HG03342 (cell line): ENCODE results near the gene SPRYD3.

Experiments used
- ATAC-seq: cut with Tn5 transposase; IDR thresholded peaks from one replicate; pipeline ENCODE4 v1.9.1; 2021; ENCODE audit warnings: mild to moderate bottlenecking, moderate library complexity; ENCODE audit not compliant: unreplicated experiment

SPRYD3 gene

GRCh38 chr12:53052419-53053217 lies 26.6 kb downstream of the SPRYD3 start:
- ATAC-seq = no peak

GRCh38 chr12:53051881-53052412 lies 27.2 kb downstream of the SPRYD3 start:
- no peak for ATAC-seq

- ATAC-seq = no peak
Observed at GRCh38 chr12:53051058-53051880, 27.9 kb downstream of the SPRYD3 start.

- no peak for ATAC-seq
Observed at GRCh38 chr12:53050426-53051057, 28.6 kb downstream of the SPRYD3 start.

- ATAC-seq = no peak
Observed at GRCh38 chr12:53049571-53050318, 29.4 kb downstream of the SPRYD3 start, which contains the start of gene TNS2. Gene TNS2 (plus strand): TSS chr12:53050065. CDS start chr12:53050186, 121 bp downstream.

GRCh38 chr12:53048780-53049401 lies 30.3 kb downstream of the SPRYD3 start:
- ATAC-seq = no peak

DNA sequence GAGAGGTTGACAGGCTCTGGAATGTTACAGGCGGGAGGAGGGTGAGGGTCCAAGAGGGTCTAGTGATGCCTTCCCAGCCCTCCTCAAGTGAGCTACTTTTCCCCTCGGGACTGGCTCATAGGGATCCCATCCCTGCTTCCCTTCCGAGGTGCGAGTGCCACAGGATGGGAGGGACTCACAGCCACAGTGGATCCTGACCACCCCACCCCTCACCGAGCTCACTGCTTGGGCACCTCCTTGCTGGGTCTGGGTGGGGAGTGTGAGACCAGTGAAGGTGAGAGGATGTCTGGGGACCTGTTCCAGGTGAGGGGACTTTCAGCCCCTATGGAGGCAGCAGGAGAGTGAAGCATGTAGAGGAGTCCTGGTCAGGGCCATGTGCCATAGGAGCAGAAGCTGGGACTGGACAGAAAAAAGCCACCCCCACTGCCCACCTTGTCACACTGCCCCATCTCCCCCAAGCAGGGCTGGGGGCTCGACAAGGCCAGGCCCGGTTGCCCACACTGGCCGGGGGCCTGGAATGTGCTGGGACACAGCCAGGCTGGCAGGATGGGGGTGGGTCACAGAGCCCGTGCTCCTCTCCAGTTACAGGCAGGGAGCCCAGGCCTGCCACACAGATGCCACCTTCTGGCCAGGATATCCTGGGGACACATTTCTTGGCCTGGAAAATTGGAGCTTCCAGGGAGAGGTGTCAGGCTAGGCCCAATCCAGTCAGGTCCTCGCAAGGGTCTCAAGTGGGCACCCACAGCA lies 31.0 kb downstream of the SPRYD3 start:
- ATAC-seq = no peak

DNA sequence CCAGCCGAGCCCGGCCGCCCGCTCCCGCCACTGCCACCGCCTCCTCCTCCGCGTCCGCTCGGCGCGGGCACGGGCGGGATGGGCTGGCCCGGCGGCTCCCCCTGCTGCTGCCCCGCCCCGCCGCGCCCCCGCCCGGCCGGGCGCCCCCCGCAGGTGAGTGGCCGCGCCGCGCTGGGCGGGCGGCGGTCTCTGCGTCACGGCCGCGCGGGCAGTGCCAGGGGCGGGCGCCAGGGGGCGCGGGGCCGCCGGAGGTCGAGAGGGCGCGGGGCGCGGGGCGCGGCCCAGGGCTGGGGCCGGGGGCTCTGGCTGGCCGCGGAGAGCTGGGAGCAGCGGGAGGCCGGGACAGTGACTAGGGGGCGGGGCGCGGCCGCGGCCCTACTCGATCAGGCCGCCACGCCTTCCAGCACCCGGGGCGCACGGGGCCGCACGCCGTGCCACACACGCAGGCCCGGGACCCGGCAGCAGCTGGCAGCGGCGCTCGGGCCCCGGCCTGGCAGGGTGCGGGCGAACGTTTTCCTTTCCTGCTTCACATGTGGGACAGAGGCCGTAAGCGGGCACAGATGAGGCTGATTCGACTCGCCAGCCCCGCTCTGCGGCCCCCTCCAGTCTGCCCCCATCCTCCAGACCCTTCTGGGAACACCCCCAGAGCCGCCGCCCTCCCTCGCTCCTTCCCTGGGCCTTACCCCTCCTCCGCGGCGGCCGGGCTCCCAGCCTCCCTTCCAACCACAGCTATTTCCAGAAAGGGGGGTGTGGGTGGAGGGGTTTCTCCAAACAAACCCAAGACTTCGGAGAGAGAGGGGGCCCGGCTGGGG lies 31.8 kb downstream of the SPRYD3 start:
- ATAC-seq = peak; percentile 70

GRCh38 chr12:53046655-53047220 lies 32.5 kb downstream of the SPRYD3 start:
- ATAC-seq = peak; percentile 23

GRCh38 chr12:53045696-53046045 lies 33.5 kb downstream of the SPRYD3 start:
- ATAC-seq = no peak

GRCh38 chr12:53044896-53045695 lies 34.1 kb downstream of the SPRYD3 start:
- ATAC-seq = no peak

DNA sequence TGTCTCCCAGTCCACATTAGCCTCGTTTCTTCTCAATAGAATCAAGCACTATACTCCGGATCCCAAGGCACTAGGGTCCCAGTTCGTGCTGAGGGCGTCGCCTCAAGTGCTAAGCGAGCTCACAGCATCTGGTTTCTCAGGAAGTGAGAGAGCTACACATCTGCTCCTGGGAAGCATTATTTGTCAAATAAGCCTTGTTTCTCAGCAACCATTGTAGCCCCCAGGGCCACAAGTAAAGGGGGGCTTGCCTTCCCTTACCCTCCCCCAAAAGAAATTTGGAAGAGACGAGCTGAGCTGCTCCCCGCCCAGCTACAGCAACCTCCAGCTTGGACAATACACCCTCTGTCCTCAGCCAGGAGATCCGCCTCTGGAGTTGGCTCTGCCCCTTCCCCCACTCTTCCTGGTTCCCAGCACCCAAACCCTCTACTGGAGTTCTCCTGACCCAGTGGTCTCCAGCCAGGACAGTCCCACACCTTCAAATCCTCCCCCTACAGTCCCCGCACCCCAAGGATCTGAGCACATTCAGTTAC lies 35.1 kb downstream of the SPRYD3 start:
- no peak for ATAC-seq

DNA sequence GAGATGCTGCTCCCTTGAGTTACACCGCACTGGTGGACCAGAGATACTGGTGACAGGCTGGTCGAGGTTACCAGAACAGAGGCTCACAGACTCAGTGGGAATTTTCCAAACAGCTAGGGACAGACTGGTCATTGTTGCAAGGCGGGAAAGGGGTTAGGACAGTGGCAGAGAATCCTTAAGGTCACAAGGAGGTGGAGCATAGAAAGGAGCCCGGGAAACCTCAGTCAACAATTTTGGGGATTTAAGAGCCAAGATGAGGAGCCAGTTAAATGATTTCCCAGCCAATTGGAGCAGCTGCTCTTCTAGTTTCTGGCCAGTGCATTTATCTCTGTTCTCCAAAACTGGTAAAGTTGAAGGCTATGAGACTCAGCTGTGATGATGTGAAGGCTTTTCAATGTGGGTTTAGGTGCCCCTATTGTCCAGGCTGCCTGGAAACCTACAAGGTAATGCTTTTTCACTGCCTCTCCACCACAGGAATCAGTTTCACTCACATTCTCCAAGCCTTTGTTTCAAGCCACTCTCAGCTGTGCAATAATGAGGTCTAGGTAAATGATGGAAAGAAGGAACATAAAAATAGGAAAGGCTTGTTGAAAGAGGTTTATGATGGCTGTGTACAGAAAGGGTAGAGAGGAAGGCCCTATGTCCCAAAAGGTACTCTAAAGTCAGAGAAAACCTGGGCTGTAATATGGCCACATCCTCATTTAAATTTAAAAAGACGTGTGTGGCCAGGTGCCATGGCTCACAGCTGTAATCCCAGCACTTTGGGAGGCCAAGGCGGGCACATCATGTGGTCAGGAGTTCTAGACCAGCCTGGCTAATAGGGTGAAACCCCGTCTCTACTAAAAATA lies 36.4 kb downstream of the SPRYD3 start:
- no peak for ATAC-seq

DNA sequence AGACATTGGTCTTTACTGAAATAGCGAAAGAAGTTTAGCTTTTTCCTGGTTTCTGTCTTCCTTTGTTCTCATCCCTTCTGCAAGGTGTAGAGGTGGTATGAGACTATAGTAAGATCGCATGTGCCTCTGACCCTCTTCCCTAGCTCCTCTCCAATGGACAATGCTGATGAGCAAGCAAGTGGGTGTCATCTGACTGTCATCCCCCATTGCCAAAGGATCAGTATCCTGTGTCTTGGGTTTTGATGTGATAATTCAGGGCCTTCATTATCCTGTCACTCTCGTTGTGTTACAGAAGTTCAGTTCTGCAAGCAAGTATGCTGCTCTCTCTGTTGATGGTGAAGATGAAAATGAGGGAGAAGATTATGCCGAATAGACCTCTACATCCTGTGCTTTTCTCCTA lies 39.3 kb downstream of the SPRYD3 start:
- ATAC-seq = no peak

- ATAC-seq = no peak
Observed at GRCh38 chr12:53036802-53037201, 42.4 kb downstream of the SPRYD3 start.

DNA sequence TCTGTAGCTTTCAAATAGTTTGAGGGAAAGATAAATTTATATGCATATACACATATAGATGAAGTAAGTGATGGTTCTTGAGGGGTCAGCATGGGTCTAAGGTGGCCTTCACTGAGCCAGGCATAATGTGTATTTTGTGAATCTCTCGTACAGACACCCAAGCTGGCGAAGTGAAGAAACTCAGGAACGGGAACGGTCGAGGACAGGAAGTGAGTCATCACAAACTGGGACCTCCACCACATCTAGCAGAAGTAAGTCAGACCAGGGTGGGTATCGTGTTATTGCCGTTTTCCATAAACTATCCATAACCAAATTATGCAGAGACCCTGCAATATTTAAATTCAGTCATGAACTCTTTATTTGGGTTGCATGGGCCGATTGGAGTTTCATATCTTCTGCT lies 44.7 kb downstream of the SPRYD3 start:
- ATAC-seq = no peak
